Measurements from ENCODE around the gene NCR2. TPM values are rescaled to one million over a fixed set of nuclear protein-coding genes. Genes with fewer than 3 reads are reported as not detected.

Gene NCR2
- total RNA-seq, 1 experiment from 2014 or later: not detected

- TF ChIP-seq ZNF512 (CRISPR knock-in tag; IDR thresholded peaks at IDR 0.05; ENCODE audit: borderline replicate concordance): no peak
- no peak for TF ChIP-seq JUN (CRISPR knock-in tag; IDR thresholded peaks at IDR 0.05)
- no peak for TF ChIP-seq FOXJ3 (CRISPR knock-in tag; IDR thresholded peaks at IDR 0.05; ENCODE audit: borderline replicate concordance)
- no peak for TF ChIP-seq ZNF671 (CRISPR knock-in tag; IDR thresholded peaks at IDR 0.05)
- TF ChIP-seq ELF4 (CRISPR knock-in tag; IDR thresholded peaks at IDR 0.05; ENCODE audit: low read depth): no peak
- no peak for TF ChIP-seq TCF7 (CRISPR knock-in tag; IDR thresholded peaks at IDR 0.05; ENCODE audit: low read depth)
- no peak for TF ChIP-seq ZNF232 (CRISPR knock-in tag; IDR thresholded peaks at IDR 0.05)
- no peak for TF ChIP-seq ZNF396 (CRISPR knock-in tag; IDR thresholded peaks at IDR 0.05; ENCODE audit: borderline replicate concordance)
These were observed 9.9 kb upstream of the NCR2 start (continued) for GRCh38 chr6:41325446-41326066.

- TF ChIP-seq TCF7 (CRISPR knock-in tag; IDR thresholded peaks at IDR 0.05; ENCODE audit: low read depth): no peak
- no peak for TF ChIP-seq ZNF281 (CRISPR knock-in tag; IDR thresholded peaks at IDR 0.05)
- no peak for TF ChIP-seq ATF2 (CRISPR knock-in tag; IDR thresholded peaks at IDR 0.05; ENCODE audit: borderline replicate concordance, low read depth)
- no peak for TF ChIP-seq NFYB (CRISPR knock-in tag; conservative IDR thresholded peaks at IDR 0.05; ENCODE audit: low read depth)
- TF ChIP-seq USF1 (CRISPR knock-in tag; IDR thresholded peaks at IDR 0.05): no peak
- no peak for TF ChIP-seq SP1 (CRISPR knock-in tag; conservative IDR thresholded peaks at IDR 0.05)
- TF ChIP-seq IRF2 (CRISPR knock-in tag; IDR thresholded peaks at IDR 0.05; ENCODE audit: borderline replicate concordance, low read depth): no peak
- no peak for TF ChIP-seq TP53 (CRISPR knock-in tag; IDR thresholded peaks at IDR 0.05)
- no peak for TF ChIP-seq FOXK1 (CRISPR knock-in tag; IDR thresholded peaks at IDR 0.05)
- no peak for TF ChIP-seq ZNF121 (CRISPR knock-in tag; IDR thresholded peaks at IDR 0.05)
- no peak for TF ChIP-seq ZNF423 (CRISPR knock-in tag; IDR thresholded peaks at IDR 0.05)
- TF ChIP-seq GTF2I (CRISPR knock-in tag; conservative IDR thresholded peaks at IDR 0.05): no peak
- no peak for TF ChIP-seq ATF1 (CRISPR knock-in tag; IDR thresholded peaks at IDR 0.05)
- TF ChIP-seq ZNF532 (CRISPR knock-in tag; IDR thresholded peaks at IDR 0.05; ENCODE audit: borderline replicate concordance): no peak
- POLR2A ChIA-PET: no interaction called here
- Mint-ChIP-seq H3K9me3 (no peaks in the 10 kb centered on the region), H3K4me1 (peaks cover 10% of the 10 kb centered on the region), H3K27me3 (ENCODE audit: low read depth) (no peaks in the 10 kb centered on the region; the same call in 1 of the 2 replicates), H3K4me3 (no peak overlapping the region), H3K27ac (no peak overlapping the region), H3K36me3 (no peaks in the 10 kb centered on the region)
- CTCF ChIA-PET: interaction anchor here (1.5 kb wide), 1 partner anchor 48 kb away, joined by 4 read pairs; no protein-coding TSS in a partner anchor
- ATAC-seq: no peak
- DNase-seq (ENCODE audit: low spot score): no peak
These were observed 9.3 kb upstream of the NCR2 start for GRCh38 chr6:41326092-41326491.

Data from WTC11 (cell line).